ENCODE results near the gene SEC61A1.
A peak's percentile ranks its signal among the peaks of the same experiment; 100 is the strongest.

GRCh38 chr3:128095222-128095703 lies 43.0 kb downstream of the SEC61A1 start:
- peak; percentile 80 for TF ChIP-seq CTCF (IDR thresholded peaks at IDR 0.05; ENCODE audit: low read depth, low read length)
- no peak for TF ChIP-seq EZH2phosphoT487 (IDR thresholded peaks at IDR 0.05; ENCODE audit: low read depth)

Measured in OCI-LY3 (cell line).